Measurements from ENCODE around the gene AGBL5. TPM values are rescaled to one million over a fixed set of nuclear protein-coding genes. Genes with fewer than 3 reads are reported as not detected.

Gene AGBL5
- total and polyA plus RNA-seq, 2 of the 13 experiments (the other 11 are each of a cell fraction or from before 2014, with no cell fraction given), result 55.9 to 73.3 TPM

- TF ChIP-seq ZBTB39 (CRISPR knock-in tag; IDR thresholded peaks at IDR 0.05), result no peak
- TF ChIP-seq AKAP8 (CRISPR knock-in tag; IDR thresholded peaks at IDR 0.05), result peak; percentile 90
- TF ChIP-seq MZF1 (CRISPR knock-in tag; IDR thresholded peaks at IDR 0.05; ENCODE audit: borderline replicate concordance), result no peak
- TF ChIP-seq RFXAP (CRISPR knock-in tag; IDR thresholded peaks at IDR 0.05; ENCODE audit: borderline replicate concordance), result peak; percentile 91; the same call in 1 of the 2 replicates
- no peak for TF ChIP-seq ZNF512B (CRISPR knock-in tag; IDR thresholded peaks at IDR 0.05; ENCODE audit: borderline replicate concordance)
- TF ChIP-seq, protein P1, sequence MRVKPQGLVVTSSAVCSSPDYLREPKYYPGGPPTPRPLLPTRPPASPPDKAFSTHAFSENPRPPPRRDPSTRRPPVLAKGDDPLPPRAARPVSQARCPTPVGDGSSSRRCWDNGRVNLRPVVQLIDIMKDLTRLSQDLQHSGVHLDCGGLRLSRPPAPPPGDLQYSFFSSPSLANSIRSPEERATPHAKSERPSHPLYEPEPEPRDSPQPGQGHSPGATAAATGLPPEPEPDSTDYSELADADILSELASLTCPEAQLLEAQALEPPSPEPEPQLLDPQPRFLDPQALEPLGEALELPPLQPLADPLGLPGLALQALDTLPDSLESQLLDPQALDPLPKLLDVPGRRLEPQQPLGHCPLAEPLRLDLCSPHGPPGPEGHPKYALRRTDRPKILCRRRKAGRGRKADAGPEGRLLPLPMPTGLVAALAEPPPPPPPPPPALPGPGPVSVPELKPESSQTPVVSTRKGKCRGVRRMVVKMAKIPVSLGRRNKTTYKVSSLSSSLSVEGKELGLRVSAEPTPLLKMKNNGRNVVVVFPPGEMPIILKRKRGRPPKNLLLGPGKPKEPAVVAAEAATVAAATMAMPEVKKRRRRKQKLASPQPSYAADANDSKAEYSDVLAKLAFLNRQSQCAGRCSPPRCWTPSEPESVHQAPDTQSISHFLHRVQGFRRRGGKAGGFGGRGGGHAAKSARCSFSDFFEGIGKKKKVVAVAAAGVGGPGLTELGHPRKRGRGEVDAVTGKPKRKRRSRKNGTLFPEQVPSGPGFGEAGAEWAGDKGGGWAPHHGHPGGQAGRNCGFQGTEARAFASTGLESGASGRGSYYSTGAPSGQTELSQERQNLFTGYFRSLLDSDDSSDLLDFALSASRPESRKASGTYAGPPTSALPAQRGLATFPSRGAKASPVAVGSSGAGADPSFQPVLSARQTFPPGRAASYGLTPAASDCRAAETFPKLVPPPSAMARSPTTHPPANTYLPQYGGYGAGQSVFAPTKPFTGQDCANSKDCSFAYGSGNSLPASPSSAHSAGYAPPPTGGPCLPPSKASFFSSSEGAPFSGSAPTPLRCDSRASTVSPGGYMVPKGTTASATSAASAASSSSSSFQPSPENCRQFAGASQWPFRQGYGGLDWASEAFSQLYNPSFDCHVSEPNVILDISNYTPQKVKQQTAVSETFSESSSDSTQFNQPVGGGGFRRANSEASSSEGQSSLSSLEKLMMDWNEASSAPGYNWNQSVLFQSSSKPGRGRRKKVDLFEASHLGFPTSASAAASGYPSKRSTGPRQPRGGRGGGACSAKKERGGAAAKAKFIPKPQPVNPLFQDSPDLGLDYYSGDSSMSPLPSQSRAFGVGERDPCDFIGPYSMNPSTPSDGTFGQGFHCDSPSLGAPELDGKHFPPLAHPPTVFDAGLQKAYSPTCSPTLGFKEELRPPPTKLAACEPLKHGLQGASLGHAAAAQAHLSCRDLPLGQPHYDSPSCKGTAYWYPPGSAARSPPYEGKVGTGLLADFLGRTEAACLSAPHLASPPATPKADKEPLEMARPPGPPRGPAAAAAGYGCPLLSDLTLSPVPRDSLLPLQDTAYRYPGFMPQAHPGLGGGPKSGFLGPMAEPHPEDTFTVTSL (CRISPR knock-in tag; IDR thresholded peaks at IDR 0.05; ENCODE audit: borderline replicate concordance), result no peak
- TF ChIP-seq ZNF841 (CRISPR knock-in tag; IDR thresholded peaks at IDR 0.05; ENCODE audit: borderline replicate concordance), result peak; percentile 20; the same call in 1 of the 2 replicates
- peak; percentile 89; the same call in 1 of the 2 replicates for TF ChIP-seq CCDC6 (CRISPR knock-in tag; IDR thresholded peaks at IDR 0.05)
- no peak; the same call in 1 of the 2 replicates for TF ChIP-seq ZNF333 (CRISPR knock-in tag; IDR thresholded peaks at IDR 0.05; ENCODE audit: borderline replicate concordance)
- TF ChIP-seq SP4 (CRISPR knock-in tag; IDR thresholded peaks at IDR 0.05), result peak; percentile 87
- TF ChIP-seq, protein P2, sequence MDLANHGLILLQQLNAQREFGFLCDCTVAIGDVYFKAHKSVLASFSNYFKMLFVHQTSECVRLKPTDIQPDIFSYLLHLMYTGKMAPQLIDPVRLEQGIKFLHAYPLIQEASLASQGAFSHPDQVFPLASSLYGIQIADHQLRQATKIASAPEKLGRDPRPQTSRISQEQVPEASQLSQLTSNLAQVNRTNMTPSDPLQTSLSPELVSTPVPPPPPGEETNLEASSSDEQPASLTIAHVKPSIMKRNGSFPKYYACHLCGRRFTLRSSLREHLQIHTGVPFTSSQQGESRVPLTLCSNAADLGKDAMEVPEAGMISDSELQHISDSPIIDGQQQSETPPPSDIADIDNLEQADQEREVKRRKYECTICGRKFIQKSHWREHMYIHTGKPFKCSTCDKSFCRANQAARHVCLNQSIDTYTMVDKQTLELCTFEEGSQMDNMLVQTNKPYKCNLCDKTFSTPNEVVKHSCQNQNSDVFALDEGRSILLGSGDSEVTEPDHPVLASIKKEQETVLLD (CRISPR knock-in tag; IDR thresholded peaks at IDR 0.05; ENCODE audit: low read depth), result peak; percentile 67; the same call in 1 of the 2 replicates
- no peak for TF ChIP-seq ZNF280D (CRISPR knock-in tag; IDR thresholded peaks at IDR 0.05)
These were observed 34.7 kb downstream of the AGBL5 start (continued) for GRCh38 chr2:27086090-27086723.

Measured in HepG2 (cell line).